ENCODE results near the gene EEF1B2. TPM values are rescaled to one million over a fixed set of nuclear protein-coding genes. Genes with fewer than 3 reads are reported as not detected.
"Not testable (repeated sequence)": the region's sequence is repeated elsewhere in the genome, so short reads cannot be mapped to it uniquely, and the experiment has no call there.

Gene EEF1B2
- polyA plus RNA-seq, 1 experiment: 720 TPM

- ChIA-PET CTCF (interaction anchor here (0.7 to 2.6 kb wide), 12 partner anchors 10 to 395 kb away, joined by 3 to 10 read pairs (median 4); partner anchors contain the start of gene ADAM23), POLR2A (no interaction called here)
- Histone ChIP-seq H3K4me3 (ENCODE audit: low read depth, low read length) (no peak overlapping the region), H3K27me3 (ENCODE audit: control insufficient read depth, insufficient read depth, low read length) (no peaks in the 10 kb centered on the region), H3K36me3 (ENCODE audit: control insufficient read depth, insufficient read depth, low read length) (peaks cover 8% of the 10 kb centered on the region)
- TF ChIP-seq, protein P1, sequence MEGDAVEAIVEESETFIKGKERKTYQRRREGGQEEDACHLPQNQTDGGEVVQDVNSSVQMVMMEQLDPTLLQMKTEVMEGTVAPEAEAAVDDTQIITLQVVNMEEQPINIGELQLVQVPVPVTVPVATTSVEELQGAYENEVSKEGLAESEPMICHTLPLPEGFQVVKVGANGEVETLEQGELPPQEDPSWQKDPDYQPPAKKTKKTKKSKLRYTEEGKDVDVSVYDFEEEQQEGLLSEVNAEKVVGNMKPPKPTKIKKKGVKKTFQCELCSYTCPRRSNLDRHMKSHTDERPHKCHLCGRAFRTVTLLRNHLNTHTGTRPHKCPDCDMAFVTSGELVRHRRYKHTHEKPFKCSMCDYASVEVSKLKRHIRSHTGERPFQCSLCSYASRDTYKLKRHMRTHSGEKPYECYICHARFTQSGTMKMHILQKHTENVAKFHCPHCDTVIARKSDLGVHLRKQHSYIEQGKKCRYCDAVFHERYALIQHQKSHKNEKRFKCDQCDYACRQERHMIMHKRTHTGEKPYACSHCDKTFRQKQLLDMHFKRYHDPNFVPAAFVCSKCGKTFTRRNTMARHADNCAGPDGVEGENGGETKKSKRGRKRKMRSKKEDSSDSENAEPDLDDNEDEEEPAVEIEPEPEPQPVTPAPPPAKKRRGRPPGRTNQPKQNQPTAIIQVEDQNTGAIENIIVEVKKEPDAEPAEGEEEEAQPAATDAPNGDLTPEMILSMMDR (IDR thresholded peaks at IDR 0.05; ENCODE audit: insufficient read depth, low read depth, low read length): peak; percentile 65
- no peak for DNase-seq (ENCODE audit: low read depth)
Observed at GRCh38 chr2:206164261-206164862, 4.7 kb downstream of the EEF1B2 start.

DNA sequence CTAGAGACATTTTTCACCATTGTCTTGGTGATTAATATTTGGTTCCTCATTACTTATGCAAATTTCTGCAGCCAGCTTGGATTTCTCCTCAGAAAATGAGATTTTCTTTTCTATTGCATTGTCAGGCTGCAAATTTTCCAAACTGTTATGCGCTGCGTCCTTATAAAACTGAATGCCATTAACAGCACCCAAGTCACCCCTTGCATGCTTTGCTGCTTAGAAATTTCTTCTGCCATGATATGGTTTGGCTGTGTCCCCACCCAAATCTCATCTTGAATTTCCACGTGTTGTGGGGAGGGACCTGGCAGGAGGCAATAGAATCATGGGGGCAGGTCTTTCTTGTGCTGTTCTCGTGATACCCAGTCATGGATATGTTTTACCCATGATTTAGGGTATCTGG lies 8.5 kb downstream of the EEF1B2 start:
- DNase-seq (ENCODE audit: low read depth); H3K4me3 ChIP-seq (ENCODE audit: low read depth, low read length); H3K36me3 ChIP-seq (ENCODE audit: control insufficient read depth, insufficient read depth, low read length); H3K27me3 ChIP-seq (ENCODE audit: control insufficient read depth, insufficient read depth, low read length); POLR2A ChIA-PET; CTCF ChIA-PET: not testable (repeated sequence)

GRCh38 chr2:206171624-206172397 lies 12.1 kb downstream of the EEF1B2 start:
- POLR2A ChIA-PET; CTCF ChIA-PET; H3K27me3 ChIP-seq (ENCODE audit: control insufficient read depth, insufficient read depth, low read length); H3K36me3 ChIP-seq (ENCODE audit: control insufficient read depth, insufficient read depth, low read length); DNase-seq (ENCODE audit: low read depth); H3K4me3 ChIP-seq (ENCODE audit: low read depth, low read length): not testable (repeated sequence)

DNA sequence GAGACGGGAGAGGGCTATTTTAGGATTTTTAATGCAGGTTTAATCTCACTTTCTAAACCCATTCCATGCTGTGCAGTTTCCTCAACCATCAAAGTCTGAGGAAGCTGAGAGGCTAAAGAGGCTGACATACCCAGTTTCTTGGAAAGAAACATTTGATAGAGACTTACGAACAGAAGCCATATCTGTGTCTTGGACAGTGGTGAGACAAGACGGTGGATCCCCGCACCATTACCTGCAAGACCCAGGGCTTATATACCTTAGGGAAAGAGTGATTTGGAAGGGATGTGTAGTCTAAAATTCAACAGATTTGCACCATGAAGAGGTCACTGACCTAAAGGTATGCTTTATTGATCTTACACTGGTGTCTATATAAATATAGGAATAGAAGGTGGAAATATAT lies 13.5 kb downstream of the EEF1B2 start:
- ChIA-PET CTCF (interaction anchor here (1.5 kb wide), 1 partner anchor 8 kb away, joined by 5 read pairs; no protein-coding TSS in a partner anchor), POLR2A (no interaction called here)
- Histone ChIP-seq H3K27me3 (ENCODE audit: control insufficient read depth, insufficient read depth, low read length) (no peaks in the 10 kb centered on the region), H3K36me3 (ENCODE audit: control insufficient read depth, insufficient read depth, low read length) (no peaks in the 10 kb centered on the region), H3K4me3 (ENCODE audit: low read depth, low read length) (no peak overlapping the region)
- DNase-seq (ENCODE audit: low read depth): no peak
- TF ChIP-seq, protein P1 (IDR thresholded peaks at IDR 0.05; ENCODE audit: insufficient read depth, low read depth, low read length): no peak

- H3K4me3 ChIP-seq (ENCODE audit: low read depth, low read length): no peak overlapping the region
- ChIA-PET CTCF (interaction anchor here (1.1 kb wide), 1 partner anchor 11 kb away, joined by 3 read pairs; no protein-coding TSS in a partner anchor), POLR2A (no interaction called here)
- no peaks in the 10 kb centered on the region for H3K36me3 ChIP-seq (ENCODE audit: control insufficient read depth, insufficient read depth, low read length)
- DNase-seq (ENCODE audit: low read depth): no peak
- TF ChIP-seq, protein P1 (IDR thresholded peaks at IDR 0.05; ENCODE audit: insufficient read depth, low read depth, low read length): no peak
- H3K27me3 ChIP-seq (ENCODE audit: control insufficient read depth, insufficient read depth, low read length): no peaks in the 10 kb centered on the region
Observed at GRCh38 chr2:206176121-206176520, 16.4 kb downstream of the EEF1B2 start.

- H3K36me3 ChIP-seq (ENCODE audit: control insufficient read depth, insufficient read depth, low read length): no peaks in the 10 kb centered on the region
- no peak for DNase-seq (ENCODE audit: low read depth)
- H3K4me3 ChIP-seq (ENCODE audit: low read depth, low read length): no peak overlapping the region
- TF ChIP-seq, protein P1 (IDR thresholded peaks at IDR 0.05; ENCODE audit: insufficient read depth, low read depth, low read length): no peak
- ChIA-PET CTCF (interaction anchor here (1.1 kb wide), 1 partner anchor 12 kb away, joined by 3 read pairs; no protein-coding TSS in a partner anchor), POLR2A (no interaction called here)
- no peaks in the 10 kb centered on the region for H3K27me3 ChIP-seq (ENCODE audit: control insufficient read depth, insufficient read depth, low read length)
Observed at GRCh38 chr2:206176901-206177300, 17.2 kb downstream of the EEF1B2 start.

GRCh38 chr2:206181526-206181925 lies 21.8 kb downstream of the EEF1B2 start:
- H3K27me3 ChIP-seq (ENCODE audit: control insufficient read depth, insufficient read depth, low read length); POLR2A ChIA-PET; CTCF ChIA-PET: not testable (repeated sequence)

More at GRCh38 chr2:206181526-206181925, 21.8 kb downstream of the EEF1B2 start:
- not testable (repeated sequence) for DNase-seq (ENCODE audit: low read depth); H3K36me3 ChIP-seq (ENCODE audit: control insufficient read depth, insufficient read depth, low read length); H3K4me3 ChIP-seq (ENCODE audit: low read depth, low read length)
